Osteoblast (primary cell): ENCODE measurements around the gene UNC5A. TPM values are rescaled to one million over a fixed set of nuclear protein-coding genes. Genes with fewer than 3 reads are reported as not detected.
A peak's percentile ranks its signal among the peaks of the same experiment; 100 is the strongest.

Experiments used
- DNase-seq: peaks from one replicate; pipeline ENCODE4 v3.0.0; 2011; ENCODE audit warnings: low spot score, mixed read lengths; ENCODE audit not compliant: insufficient read length; ENCODE audit errors: missing footprints
- H2AFZ ChIP-seq: 2 replicates; pipeline ENCODE4 v1.6.0; 2011; ENCODE audit warnings: mild to moderate bottlenecking, low read length
- H3K27ac ChIP-seq: 2 replicates; pipeline ENCODE4 v1.5.1; 2011; ENCODE audit warnings: mild to moderate bottlenecking, low read depth, low read length, moderate library complexity
- H3K27me3 ChIP-seq: 2 replicates; pipeline ENCODE4 v1.6.0; 2012; ENCODE audit warnings: mild to moderate bottlenecking, control low read depth, inconsistent platforms, low read length, moderate library complexity; ENCODE audit not compliant: insufficient read depth
- H3K36me3 ChIP-seq: 2 replicates; pipeline ENCODE4 v1.5.1; 2011; ENCODE audit warnings: mild to moderate bottlenecking, low read length, control low read depth, moderate library complexity; ENCODE audit not compliant: insufficient read depth
- H3K4me1 ChIP-seq: 2 replicates; pipeline ENCODE4 v1.5.1; 2011; ENCODE audit warnings: mild to moderate bottlenecking, low read length, control low read depth, moderate library complexity; ENCODE audit not compliant: insufficient read depth
- H3K4me2 ChIP-seq: 2 replicates; pipeline ENCODE4 v1.6.0; 2011; ENCODE audit warnings: mild to moderate bottlenecking, low read length; ENCODE audit not compliant: insufficient read depth
- H3K4me3 ChIP-seq: fragments of 200-600 bp; sonication (generic); 3 replicates; pipeline ENCODE4 v1.5.1; 2012; ENCODE audit warnings: mild to moderate bottlenecking, low read length, inconsistent platforms; ENCODE audit not compliant: insufficient read depth
- H3K79me2 ChIP-seq: 2 replicates; pipeline ENCODE4 v1.6.0; 2012; ENCODE audit warnings: mild to moderate bottlenecking, low read length, control low read depth, inconsistent platforms; ENCODE audit not compliant: insufficient read depth
- H3K9me3 ChIP-seq: 2 replicates; pipeline ENCODE4 v1.5.1; 2011; ENCODE audit warnings: low read depth, low read length, control low read depth
- H4K20me1 ChIP-seq: 2 replicates; pipeline ENCODE4 v1.6.0; 2012; ENCODE audit warnings: mild to moderate bottlenecking, low read length, control low read depth; ENCODE audit not compliant: insufficient read depth
- total RNA-seq: library from RNA; depleted of rRNA; stranded (reverse); fragments of >200 nt; gene quantifications from 2 replicates; pipeline ENCODE4 v1.2.3, GENCODE V29; 2012
- TF ChIP-seq, protein P1 (sequence below): IDR thresholded peaks from 2 replicates; pipeline ENCODE4 v1.5.1; 2011; ENCODE audit warnings: mild to moderate bottlenecking, low read depth, low read length, moderate library complexity; ENCODE audit errors: extremely low read depth

UNC5A gene
- total RNA-seq, 1 donor: not detected

DNA sequence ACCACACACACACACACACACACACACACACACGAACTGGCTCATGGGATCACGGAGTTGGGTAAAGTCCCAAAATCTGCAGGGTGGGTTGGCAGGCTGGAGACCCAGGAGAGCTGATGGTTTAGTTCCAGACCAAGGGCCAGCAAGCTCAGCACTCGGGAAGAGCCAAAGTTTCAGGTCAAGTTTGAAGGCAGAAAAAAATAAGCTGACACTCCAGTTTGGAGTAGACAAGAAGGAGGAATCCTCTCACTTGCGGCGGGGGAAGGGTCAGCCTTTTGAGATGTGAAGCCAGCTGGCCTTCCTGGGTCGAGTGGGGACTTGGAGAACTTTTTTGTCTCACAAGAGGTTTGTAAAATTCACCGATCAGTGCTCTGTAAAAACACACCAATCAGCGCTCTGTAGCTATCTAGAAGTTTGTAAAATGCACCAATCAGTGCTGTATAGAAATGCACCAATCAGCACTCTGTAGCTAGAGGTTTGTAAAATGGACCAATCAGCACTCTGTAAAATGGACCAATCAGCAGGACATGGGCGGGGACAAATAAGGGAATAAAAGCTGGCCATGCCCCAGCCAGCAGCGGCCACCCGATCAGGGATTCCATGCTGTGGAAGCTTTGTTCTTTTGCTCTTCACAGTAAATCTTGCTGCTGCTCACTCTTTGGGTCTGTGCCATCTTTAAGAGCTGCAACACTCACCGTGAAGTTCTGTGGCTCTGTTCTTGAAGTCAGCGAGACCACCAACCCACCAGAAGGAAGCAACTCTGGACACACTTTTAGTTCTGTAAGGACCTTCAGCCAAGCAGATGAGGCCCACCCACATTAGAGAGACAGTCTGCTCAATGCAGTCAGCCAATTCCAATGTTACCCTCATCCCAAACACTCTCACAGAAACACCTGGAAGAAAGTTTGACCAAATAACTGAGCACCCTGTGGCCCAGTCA, 37.8 kb upstream of the UNC5A start:
- Histone ChIP-seq H3K36me3 (no peaks in the 10 kb centered on the region), H2AFZ (no peak overlapping the region), H3K79me2 (no peaks in the 10 kb centered on the region), H3K4me3 (no peak overlapping the region), H3K4me1 (no peaks in the 10 kb centered on the region), H3K9me3 (no peaks in the 10 kb centered on the region), H4K20me1 (no peaks in the 10 kb centered on the region), H3K27me3 (peaks cover 21% of the 10 kb centered on the region), H3K27ac (no peak overlapping the region), H3K4me2 (no peak overlapping the region)
- TF ChIP-seq, protein P1, sequence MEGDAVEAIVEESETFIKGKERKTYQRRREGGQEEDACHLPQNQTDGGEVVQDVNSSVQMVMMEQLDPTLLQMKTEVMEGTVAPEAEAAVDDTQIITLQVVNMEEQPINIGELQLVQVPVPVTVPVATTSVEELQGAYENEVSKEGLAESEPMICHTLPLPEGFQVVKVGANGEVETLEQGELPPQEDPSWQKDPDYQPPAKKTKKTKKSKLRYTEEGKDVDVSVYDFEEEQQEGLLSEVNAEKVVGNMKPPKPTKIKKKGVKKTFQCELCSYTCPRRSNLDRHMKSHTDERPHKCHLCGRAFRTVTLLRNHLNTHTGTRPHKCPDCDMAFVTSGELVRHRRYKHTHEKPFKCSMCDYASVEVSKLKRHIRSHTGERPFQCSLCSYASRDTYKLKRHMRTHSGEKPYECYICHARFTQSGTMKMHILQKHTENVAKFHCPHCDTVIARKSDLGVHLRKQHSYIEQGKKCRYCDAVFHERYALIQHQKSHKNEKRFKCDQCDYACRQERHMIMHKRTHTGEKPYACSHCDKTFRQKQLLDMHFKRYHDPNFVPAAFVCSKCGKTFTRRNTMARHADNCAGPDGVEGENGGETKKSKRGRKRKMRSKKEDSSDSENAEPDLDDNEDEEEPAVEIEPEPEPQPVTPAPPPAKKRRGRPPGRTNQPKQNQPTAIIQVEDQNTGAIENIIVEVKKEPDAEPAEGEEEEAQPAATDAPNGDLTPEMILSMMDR: no peak
- DNase-seq: no peak

DNA sequence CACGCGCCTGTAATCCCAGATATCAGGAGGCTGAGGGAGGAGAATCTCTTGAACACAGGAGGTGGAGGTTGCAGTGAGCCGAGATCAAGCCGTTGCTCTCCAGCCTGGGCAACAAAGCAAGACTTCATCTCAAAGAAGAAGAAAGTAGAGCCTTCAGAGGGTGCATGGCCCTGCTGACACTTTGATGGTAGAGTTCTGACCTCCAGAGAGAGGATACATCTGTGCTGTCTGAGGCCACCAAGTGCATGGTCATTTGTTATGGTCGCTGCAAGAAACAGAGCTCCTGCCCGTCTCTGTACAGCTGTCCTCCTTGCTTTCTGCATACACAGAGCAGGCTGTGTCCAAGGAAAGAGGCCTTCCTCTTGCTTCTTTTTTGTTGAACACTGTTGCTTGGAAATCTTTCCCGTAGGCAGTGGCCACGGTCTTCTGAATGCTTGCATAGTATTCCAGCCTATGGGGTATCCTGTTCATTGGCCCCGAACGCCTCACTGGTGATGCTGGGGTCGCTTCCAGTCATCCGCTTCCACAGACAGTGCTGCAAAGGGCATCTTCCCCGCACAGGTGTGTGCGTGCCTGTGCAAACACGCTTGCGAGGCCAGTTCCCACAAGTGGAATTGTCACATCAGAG, 36.8 kb upstream of the UNC5A start:
- no peaks in the 10 kb centered on the region for H3K4me1 ChIP-seq
- H3K4me2 ChIP-seq: no peak overlapping the region
- H3K27ac ChIP-seq: no peak overlapping the region
- H3K4me3 ChIP-seq: no peak overlapping the region
- H4K20me1 ChIP-seq: no peaks in the 10 kb centered on the region
- DNase-seq: no peak
- H3K36me3 ChIP-seq: no peaks in the 10 kb centered on the region
- H3K79me2 ChIP-seq: no peaks in the 10 kb centered on the region
- H2AFZ ChIP-seq: no peak overlapping the region
- no peaks in the 10 kb centered on the region for H3K9me3 ChIP-seq
- TF ChIP-seq, protein P1: no peak
- H3K27me3 ChIP-seq: peaks cover 15% of the 10 kb centered on the region

DNA sequence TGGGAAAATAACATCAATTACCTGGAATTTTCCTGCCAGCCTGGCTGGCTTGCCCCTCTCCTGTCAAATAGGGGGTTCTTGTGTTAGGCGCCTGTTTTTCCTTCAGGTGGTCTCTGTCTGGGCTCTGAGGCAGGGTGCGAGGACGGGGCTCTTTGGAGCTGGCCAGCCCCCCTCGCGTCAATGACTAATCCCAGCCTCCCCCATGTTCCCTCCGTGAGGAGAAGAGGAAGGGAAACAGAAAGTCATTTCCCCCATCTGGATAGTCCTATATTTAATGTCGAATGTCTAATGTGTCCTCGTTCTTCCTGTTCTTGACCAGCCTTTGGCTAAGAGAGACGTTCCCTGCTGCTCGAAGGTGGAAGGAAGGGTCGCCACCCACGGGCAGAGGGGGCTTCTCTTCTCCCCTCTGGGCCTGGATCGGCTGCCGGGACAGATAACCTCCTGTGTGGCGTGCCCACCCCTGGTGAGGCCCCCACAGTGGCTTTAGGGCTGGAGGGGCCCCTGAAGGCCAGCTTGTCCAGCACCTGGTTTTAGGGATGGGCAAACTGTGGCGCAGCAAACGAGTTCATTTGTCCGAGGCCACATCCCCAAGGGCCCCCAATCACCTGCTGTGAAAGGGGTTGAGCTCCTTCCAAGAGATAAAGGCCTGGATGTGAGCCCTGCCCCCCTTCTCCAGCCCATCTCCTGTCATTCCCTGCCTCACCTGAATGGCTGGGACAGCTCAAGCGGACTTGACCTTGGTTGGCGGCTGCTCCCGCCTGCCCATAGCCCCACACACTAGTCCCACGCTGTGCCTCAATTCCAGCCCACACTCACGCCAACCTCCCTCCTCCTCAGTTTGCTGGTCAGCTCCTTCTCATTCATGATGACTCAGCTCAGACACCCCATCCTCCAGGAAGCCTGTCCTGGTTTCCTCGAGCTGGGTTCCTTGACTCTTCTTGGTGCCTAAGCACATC, 35.9 kb upstream of the UNC5A start:
- peak; percentile 62 for DNase-seq
- no peak overlapping the region for H3K27ac ChIP-seq
- H3K36me3 ChIP-seq: no peaks in the 10 kb centered on the region
- no peak overlapping the region for H3K4me2 ChIP-seq
- no peaks in the 10 kb centered on the region for H3K4me1 ChIP-seq
- no peaks in the 10 kb centered on the region for H3K79me2 ChIP-seq
- H3K9me3 ChIP-seq: no peaks in the 10 kb centered on the region
- no peak overlapping the region for H2AFZ ChIP-seq
- TF ChIP-seq, protein P1: no peak
- H3K4me3 ChIP-seq: no peak overlapping the region
- no peaks in the 10 kb centered on the region for H4K20me1 ChIP-seq
- H3K27me3 ChIP-seq: peaks cover 19% of the 10 kb centered on the region
